SK-N-SH treated with all-trans-retinoic acid at 6 μM for 48 hours (cell line): ENCODE data around the gene WDR76.

Source experiments
- ATAC-seq: fragments of 200-7000 bp; cut with Tn5 transposase; 3 replicates; pipeline ENCODE4 v1.9.1; 2020; ENCODE audit warnings: mild to moderate bottlenecking, moderate library complexity
- ARNTL ChIP-seq: fragments of 450-650 bp; formaldehyde crosslinking; IDR thresholded peaks from 2 replicates; pipeline ENCODE4 v1.5.0; 2020; ENCODE audit warnings: low read depth, mild to moderate bottlenecking, moderate library complexity, borderline replicate concordance
- BACH2 ChIP-seq: fragments of 250-450 bp; sonication (Bioruptor Pico); IDR thresholded peaks from 2 replicates; pipeline ENCODE4 v1.9.0; 2021; ENCODE audit warnings: mild to moderate bottlenecking, borderline replicate concordance
- CSDC2 ChIP-seq: fragments of 250-450 bp; sonication (Bioruptor Pico); IDR thresholded peaks from 2 replicates; pipeline ENCODE4 v1.5.0; 2020; ENCODE audit warnings: mild to moderate bottlenecking, moderate library complexity
- ESRRG ChIP-seq: fragments of 250-450 bp; sonication (Bioruptor Pico); IDR thresholded peaks from 2 replicates; pipeline ENCODE4 v1.6.1; 2021; ENCODE audit warnings: mild to moderate bottlenecking
- GLIS3 ChIP-seq: fragments of 250-450 bp; sonication (Bioruptor Pico); IDR thresholded peaks from 2 replicates; pipeline ENCODE4 v1.5.0; 2020; ENCODE audit warnings: mild to moderate bottlenecking, moderate library complexity
- ISL1 ChIP-seq: fragments of 250-450 bp; sonication (Bioruptor Pico); IDR thresholded peaks from 2 replicates; pipeline ENCODE4 v2.1.2; 2022; ENCODE audit warnings: mild to moderate bottlenecking, moderate library complexity
- OSR1 ChIP-seq: fragments of 250-450 bp; sonication (Bioruptor Pico); IDR thresholded peaks from 2 replicates; pipeline ENCODE4 v1.8.0; 2022; ENCODE audit warnings: moderate library complexity, mild to moderate bottlenecking, inconsistent platforms
- PPARA ChIP-seq: fragments of 250-450 bp; sonication (Bioruptor Pico); IDR thresholded peaks from 2 replicates; pipeline ENCODE4 v1.5.0; 2020; ENCODE audit warnings: mild to moderate bottlenecking, borderline replicate concordance
- RARB ChIP-seq: fragments of 250-450 bp; sonication (Bioruptor Pico); IDR thresholded peaks from 2 replicates; pipeline ENCODE4 v1.8.0; 2021; ENCODE audit warnings: mild to moderate bottlenecking, moderate library complexity
- SNAI2 ChIP-seq: fragments of 250-450 bp; sonication (Bioruptor Pico); IDR thresholded peaks from 2 replicates; pipeline ENCODE4 v1.5.0; 2020; ENCODE audit warnings: mild to moderate bottlenecking, moderate library complexity
- TCF4 ChIP-seq: fragments of 250-450 bp; sonication (Bioruptor Pico); IDR thresholded peaks from 2 replicates; pipeline ENCODE4 v1.8.0; 2021; ENCODE audit warnings: mild to moderate bottlenecking, moderate library complexity, borderline replicate concordance
- TOX ChIP-seq: fragments of 250-450 bp; sonication (Bioruptor Pico); IDR thresholded peaks from 2 replicates; pipeline ENCODE4 v1.8.0; 2021; ENCODE audit warnings: mild to moderate bottlenecking, moderate library complexity, borderline replicate concordance
- ZC3H10 ChIP-seq: fragments of 250-450 bp; sonication (Bioruptor Pico); IDR thresholded peaks from 2 replicates; pipeline ENCODE4 v1.5.1; 2021; ENCODE audit warnings: mild to moderate bottlenecking, moderate library complexity
- ZFP30 ChIP-seq: fragments of 450-650 bp; formaldehyde crosslinking; IDR thresholded peaks from 2 replicates; pipeline ENCODE4 v1.5.0; 2022; ENCODE audit warnings: mild to moderate bottlenecking, moderate library complexity
- ZNF565 ChIP-seq: fragments of 450-650 bp; formaldehyde crosslinking; conservative IDR thresholded peaks from 2 replicates; pipeline ENCODE4 v1.5.0; 2020; ENCODE audit warnings: low read depth, mild to moderate bottlenecking, moderate library complexity
- ZNF8 ChIP-seq: fragments of 450-650 bp; formaldehyde crosslinking; IDR thresholded peaks from 2 replicates; pipeline ENCODE4 v1.5.0; 2020; ENCODE audit warnings: mild to moderate bottlenecking, moderate library complexity
- TF ChIP-seq, protein P1 (sequence below): fragments of 250-450 bp; sonication (Bioruptor Pico); IDR thresholded peaks from 2 replicates; pipeline ENCODE4 v1.5.0; 2020; ENCODE audit warnings: mild to moderate bottlenecking, moderate library complexity
- TF ChIP-seq, protein P2 (sequence below): fragments of 250-450 bp; sonication (Bioruptor Pico); IDR thresholded peaks from 2 replicates; pipeline ENCODE4 v1.5.1; 2021; ENCODE audit warnings: mild to moderate bottlenecking, moderate library complexity
- TF ChIP-seq, protein P3 (sequence below): fragments of 250-450 bp; sonication (Bioruptor Pico); IDR thresholded peaks from 2 replicates; pipeline ENCODE4 v1.8.0; 2020; ENCODE audit warnings: mild to moderate bottlenecking, moderate library complexity, borderline replicate concordance
- TF ChIP-seq, protein P4 (sequence below): fragments of 250-450 bp; sonication (Bioruptor Pico); IDR thresholded peaks from 2 replicates; pipeline ENCODE4 v1.8.0; 2021; ENCODE audit warnings: low read depth, mild to moderate bottlenecking, moderate library complexity, borderline replicate concordance

WDR76 gene

DNA sequence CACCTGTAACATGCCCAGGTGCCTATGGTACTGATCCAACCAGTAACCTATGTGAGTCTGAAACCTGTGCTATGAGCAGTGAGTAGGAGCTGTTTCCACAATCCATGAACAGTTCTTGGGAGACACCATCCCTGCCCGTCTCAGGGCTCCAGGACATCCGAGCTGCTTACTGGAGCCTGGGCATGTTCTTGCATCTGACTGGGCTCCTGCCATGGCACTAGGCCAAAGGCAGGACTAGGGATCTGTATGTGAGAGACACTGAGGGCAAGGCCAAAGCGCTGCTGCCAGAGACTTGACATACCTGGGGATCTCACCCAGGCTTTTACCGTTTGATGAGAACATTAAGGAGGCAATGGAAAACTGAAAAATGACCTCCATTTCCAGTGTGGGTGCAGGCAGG is 59.8 kb downstream of the WDR76 start:
- ATAC-seq: no peak
- TF ChIP-seq ZNF8 (CRISPR knock-in tag) (no peak), BACH2 (CRISPR knock-in tag) (no peak), ARNTL (CRISPR knock-in tag) (no peak), ESRRG (CRISPR knock-in tag) (no peak), ZC3H10 (no peak), SNAI2 (CRISPR knock-in tag) (no peak), OSR1 (CRISPR knock-in tag) (no peak), PPARA (CRISPR knock-in tag) (no peak), CSDC2 (CRISPR knock-in tag) (no peak), ZFP30 (CRISPR knock-in tag) (no peak), GLIS3 (CRISPR knock-in tag) (no peak), RARB (CRISPR knock-in tag) (no peak), ISL1 (CRISPR knock-in tag) (no peak), TOX (CRISPR knock-in tag) (no peak)
- TF ChIP-seq, protein P1, sequence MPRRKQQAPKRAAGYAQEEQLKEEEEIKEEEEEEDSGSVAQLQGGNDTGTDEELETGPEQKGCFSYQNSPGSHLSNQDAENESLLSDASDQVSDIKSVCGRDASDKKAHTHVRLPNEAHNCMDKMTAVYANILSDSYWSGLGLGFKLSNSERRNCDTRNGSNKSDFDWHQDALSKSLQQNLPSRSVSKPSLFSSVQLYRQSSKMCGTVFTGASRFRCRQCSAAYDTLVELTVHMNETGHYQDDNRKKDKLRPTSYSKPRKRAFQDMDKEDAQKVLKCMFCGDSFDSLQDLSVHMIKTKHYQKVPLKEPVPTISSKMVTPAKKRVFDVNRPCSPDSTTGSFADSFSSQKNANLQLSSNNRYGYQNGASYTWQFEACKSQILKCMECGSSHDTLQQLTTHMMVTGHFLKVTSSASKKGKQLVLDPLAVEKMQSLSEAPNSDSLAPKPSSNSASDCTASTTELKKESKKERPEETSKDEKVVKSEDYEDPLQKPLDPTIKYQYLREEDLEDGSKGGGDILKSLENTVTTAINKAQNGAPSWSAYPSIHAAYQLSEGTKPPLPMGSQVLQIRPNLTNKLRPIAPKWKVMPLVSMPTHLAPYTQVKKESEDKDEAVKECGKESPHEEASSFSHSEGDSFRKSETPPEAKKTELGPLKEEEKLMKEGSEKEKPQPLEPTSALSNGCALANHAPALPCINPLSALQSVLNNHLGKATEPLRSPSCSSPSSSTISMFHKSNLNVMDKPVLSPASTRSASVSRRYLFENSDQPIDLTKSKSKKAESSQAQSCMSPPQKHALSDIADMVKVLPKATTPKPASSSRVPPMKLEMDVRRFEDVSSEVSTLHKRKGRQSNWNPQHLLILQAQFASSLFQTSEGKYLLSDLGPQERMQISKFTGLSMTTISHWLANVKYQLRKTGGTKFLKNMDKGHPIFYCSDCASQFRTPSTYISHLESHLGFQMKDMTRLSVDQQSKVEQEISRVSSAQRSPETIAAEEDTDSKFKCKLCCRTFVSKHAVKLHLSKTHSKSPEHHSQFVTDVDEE (CRISPR knock-in tag): no peak
- TF ChIP-seq, protein P2, sequence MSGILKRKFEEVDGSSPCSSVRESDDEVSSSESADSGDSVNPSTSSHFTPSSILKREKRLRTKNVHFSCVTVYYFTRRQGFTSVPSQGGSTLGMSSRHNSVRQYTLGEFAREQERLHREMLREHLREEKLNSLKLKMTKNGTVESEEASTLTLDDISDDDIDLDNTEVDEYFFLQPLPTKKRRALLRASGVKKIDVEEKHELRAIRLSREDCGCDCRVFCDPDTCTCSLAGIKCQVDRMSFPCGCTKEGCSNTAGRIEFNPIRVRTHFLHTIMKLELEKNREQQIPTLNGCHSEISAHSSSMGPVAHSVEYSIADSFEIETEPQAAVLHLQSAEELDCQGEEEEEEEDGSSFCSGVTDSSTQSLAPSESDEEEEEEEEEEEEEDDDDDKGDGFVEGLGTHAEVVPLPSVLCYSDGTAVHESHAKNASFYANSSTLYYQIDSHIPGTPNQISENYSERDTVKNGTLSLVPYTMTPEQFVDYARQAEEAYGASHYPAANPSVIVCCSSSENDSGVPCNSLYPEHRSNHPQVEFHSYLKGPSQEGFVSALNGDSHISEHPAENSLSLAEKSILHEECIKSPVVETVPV (CRISPR knock-in tag): no peak
- TF ChIP-seq, protein P3, sequence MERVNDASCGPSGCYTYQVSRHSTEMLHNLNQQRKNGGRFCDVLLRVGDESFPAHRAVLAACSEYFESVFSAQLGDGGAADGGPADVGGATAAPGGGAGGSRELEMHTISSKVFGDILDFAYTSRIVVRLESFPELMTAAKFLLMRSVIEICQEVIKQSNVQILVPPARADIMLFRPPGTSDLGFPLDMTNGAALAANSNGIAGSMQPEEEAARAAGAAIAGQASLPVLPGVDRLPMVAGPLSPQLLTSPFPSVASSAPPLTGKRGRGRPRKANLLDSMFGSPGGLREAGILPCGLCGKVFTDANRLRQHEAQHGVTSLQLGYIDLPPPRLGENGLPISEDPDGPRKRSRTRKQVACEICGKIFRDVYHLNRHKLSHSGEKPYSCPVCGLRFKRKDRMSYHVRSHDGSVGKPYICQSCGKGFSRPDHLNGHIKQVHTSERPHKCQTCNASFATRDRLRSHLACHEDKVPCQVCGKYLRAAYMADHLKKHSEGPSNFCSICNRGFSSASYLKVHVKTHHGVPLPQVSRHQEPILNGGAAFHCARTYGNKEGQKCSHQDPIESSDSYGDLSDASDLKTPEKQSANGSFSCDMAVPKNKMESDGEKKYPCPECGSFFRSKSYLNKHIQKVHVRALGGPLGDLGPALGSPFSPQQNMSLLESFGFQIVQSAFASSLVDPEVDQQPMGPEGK (CRISPR knock-in tag): no peak

DNA sequence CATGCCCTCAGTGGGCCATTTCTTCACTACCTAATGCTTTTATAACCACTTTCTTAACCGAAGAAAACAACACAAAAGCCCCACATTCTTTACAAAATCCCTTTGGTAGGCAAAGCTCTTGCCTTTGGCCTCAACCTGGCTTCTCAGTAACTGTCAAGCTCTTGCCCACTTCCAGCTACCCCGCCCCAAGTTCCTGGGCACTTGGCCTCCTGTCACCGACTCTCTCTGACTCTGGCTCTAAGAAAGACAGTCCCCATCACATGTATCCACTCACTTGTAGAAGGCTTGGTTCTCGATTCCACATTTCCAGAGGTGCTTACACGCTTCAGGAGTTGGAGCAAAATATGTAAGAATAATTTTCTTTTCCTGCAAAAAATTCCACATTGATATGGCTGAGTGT is 61.1 kb downstream of the WDR76 start:
- TF ChIP-seq ZNF565: no peak
- ATAC-seq: no peak

DNA sequence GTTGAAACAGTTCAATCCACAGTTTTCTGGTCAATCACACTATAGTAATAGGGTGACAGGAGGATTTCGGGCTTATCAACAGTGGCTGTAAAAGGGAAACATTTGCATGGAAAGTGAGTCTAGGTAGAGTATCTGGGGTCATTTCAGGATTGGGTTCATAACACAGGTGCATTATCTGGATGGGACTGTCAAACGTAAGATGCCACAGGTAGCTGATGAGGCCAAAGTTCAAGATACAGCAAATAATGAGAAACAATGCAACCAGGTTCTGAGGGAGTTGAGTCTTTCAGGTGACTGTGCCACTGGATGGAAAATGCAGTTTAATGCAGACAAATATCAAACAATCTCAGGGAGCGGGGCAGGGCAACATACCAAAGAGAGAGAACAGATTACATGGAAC is 62.2 kb downstream of the WDR76 start:
- TF ChIP-seq RARB (CRISPR knock-in tag) (no peak), CSDC2 (CRISPR knock-in tag) (no peak), ZNF565 (no peak), TCF4 (CRISPR knock-in tag) (no peak)
- no peak for ATAC-seq

DNA sequence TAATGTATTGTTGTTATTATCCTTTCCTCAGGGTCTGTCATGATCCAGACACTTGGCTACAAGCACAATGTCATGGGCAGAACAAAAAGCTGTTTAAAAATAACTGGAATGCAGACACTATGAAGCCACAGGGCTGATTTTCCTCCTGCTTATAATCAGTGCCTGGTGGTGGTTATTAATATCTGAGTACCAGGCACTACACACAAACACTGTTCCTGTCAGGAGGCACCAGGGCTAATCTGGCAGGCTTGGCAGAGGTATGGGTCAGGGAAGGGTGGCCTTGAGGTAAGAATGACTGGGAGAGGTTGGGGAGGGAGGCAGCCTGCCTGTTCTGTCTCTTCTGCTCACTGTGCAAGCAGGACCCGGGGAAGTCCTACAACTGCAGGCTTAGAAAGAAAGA is 67.2 kb downstream of the WDR76 start:
- peak; percentile 52 for ATAC-seq
- TF ChIP-seq ESRRG (CRISPR knock-in tag) (no peak), GLIS3 (CRISPR knock-in tag) (no peak), TOX (CRISPR knock-in tag) (no peak), ZC3H10 (no peak), OSR1 (CRISPR knock-in tag) (no peak), ARNTL (CRISPR knock-in tag) (no peak), ZNF8 (CRISPR knock-in tag) (no peak)
- TF ChIP-seq, protein P3 (CRISPR knock-in tag): no peak
- TF ChIP-seq, all 23 proteins: peak for 0

DNA sequence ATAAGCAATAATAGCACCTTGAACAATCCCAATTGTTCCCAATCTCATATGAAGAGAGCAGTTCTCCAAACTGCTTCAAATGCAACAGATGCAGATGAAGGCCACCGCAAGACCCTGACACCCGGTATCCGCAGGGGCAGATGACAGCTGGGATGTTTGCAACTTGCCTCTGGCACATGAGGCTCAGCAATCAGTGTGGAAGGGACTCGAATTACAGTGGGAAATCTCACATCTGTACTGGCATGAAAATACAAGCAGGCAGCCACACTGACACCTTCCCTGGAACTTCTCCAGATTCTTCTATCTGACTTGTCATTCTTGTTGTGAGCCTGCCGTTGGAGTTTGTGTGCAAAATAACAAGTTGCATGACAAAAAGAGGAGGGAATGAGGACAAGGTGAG is 68.8 kb downstream of the WDR76 start:
- no peak for ATAC-seq
- TF ChIP-seq SNAI2 (CRISPR knock-in tag) (no peak), CSDC2 (CRISPR knock-in tag) (no peak), ZFP30 (CRISPR knock-in tag) (no peak), ARNTL (CRISPR knock-in tag) (no peak), BACH2 (CRISPR knock-in tag) (no peak), ESRRG (CRISPR knock-in tag) (no peak), TOX (CRISPR knock-in tag) (no peak), ZNF565 (no peak)
- TF ChIP-seq, protein P4, sequence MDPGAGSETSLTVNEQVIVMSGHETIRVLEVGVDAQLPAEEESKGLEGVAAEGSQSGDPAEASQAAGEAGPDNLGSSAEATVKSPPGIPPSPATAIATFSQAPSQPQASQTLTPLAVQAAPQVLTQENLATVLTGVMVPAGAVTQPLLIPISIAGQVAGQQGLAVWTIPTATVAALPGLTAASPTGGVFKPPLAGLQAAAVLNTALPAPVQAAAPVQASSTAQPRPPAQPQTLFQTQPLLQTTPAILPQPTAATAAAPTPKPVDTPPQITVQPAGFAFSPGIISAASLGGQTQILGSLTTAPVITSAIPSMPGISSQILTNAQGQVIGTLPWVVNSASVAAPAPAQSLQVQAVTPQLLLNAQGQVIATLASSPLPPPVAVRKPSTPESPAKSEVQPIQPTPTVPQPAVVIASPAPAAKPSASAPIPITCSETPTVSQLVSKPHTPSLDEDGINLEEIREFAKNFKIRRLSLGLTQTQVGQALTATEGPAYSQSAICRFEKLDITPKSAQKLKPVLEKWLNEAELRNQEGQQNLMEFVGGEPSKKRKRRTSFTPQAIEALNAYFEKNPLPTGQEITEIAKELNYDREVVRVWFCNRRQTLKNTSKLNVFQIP: no peak
